K562 (cell line): ENCODE results near the gene CHAF1A. TPM values are rescaled to one million over a fixed set of nuclear protein-coding genes. Genes with fewer than 3 reads are reported as not detected.

Experiments
- ATAC-seq: fragments of 200-7000 bp; cut with Tn5 transposase; 3 replicates; pipeline ENCODE4 v1.9.1; 2020; ENCODE audit warnings: moderate library complexity
- BruUV-seq: library from RNA; stranded (reverse); fragments of 400-500 nt; replicated peaks from 2 replicates; lab custom pipeline; 2021; lab: Mats Ljungman, UMichigan
- CTCF ChIA-PET: fragments of 300-600 bp; formaldehyde crosslinking; extraction: SDS; loops from one replicate; lab custom pipeline; 2021; ENCODE audit warnings: low intra/inter-chr PET ratio; lab: Yijun Ruan, JAX
- POLR2A ChIA-PET: fragments of 300-600, 350-650 bp; sonication (Branson Sonifier 250); formaldehyde crosslinking; extraction: SDS; loops from one replicate; lab custom pipeline; 2021; ENCODE audit warnings: antibody characterized with exemption, inconsistent platforms; lab: Yijun Ruan, JAX
- DNase-seq, 4 experiments: peaks; one replicate each; pipeline versions ENCODE4 v3.0.0 to v3.0.0-alpha.2; 2011 to 2018; ENCODE audit warnings: low spot score in 3 of 4, mixed read lengths in 3 of 4; ENCODE audit errors: extremely low read depth in 1 of 4
- FAIRE-seq: peaks from 2 replicates; lab custom pipeline; 2011; peaks lifted over from hg19 to GRCh38; lab: Jason Lieb, UNC
- H2AFZ ChIP-seq: 2 replicates; pipeline ENCODE4 v1.6.0; 2011; ENCODE audit warnings: low read depth, low read length, control low read depth, inconsistent platforms
- H3K27ac ChIP-seq: fragments of 200-600 bp; 3 replicates; pipeline ENCODE4 v1.8.0; 2011; ENCODE audit warnings: low read depth, mild to moderate bottlenecking, control low read depth, inconsistent platforms, low read length, moderate library complexity, mixed read lengths; ENCODE audit errors: extremely low read depth
- H3K27me3 ChIP-seq, 2 experiments: fragments of 300-600 bp in 1 of 2; 2 replicates in 1 of 2; 3 replicates in 1 of 2; pipeline versions ENCODE4 v1.6.0 to v1.8.0; 2011; ENCODE audit warnings: inconsistent platforms in 2 of 2, low read length in 2 of 2, mild to moderate bottlenecking in 1 of 2, mixed read lengths in 1 of 2, moderate library complexity in 1 of 2; ENCODE audit not compliant: control insufficient read depth in 2 of 2, insufficient read depth in 2 of 2
- H3K36me3 ChIP-seq: fragments of 300-600 bp; 3 replicates; pipeline ENCODE4 v1.8.0; 2011; ENCODE audit warnings: mild to moderate bottlenecking, low read length, inconsistent platforms; ENCODE audit not compliant: control insufficient read depth, insufficient read depth
- H3K4me1 ChIP-seq, 2 experiments: fragments of 200-600 bp in 1 of 2; replicated peaks in 1 of 2; 2 replicates in 1 of 2; 3 replicates in 1 of 2; pipeline versions ENCODE4 v1.5.1 to v1.8.0; 2011; ENCODE audit warnings: inconsistent platforms in 2 of 2, low read length in 2 of 2, mild to moderate bottlenecking in 1 of 2, mixed read lengths in 1 of 2, moderate library complexity in 1 of 2; ENCODE audit not compliant: control insufficient read depth in 2 of 2, insufficient read depth in 2 of 2
- H3K4me2 ChIP-seq: 2 replicates; pipeline ENCODE4 v1.6.1; 2011; ENCODE audit warnings: low read length, control low read depth, inconsistent platforms, mixed read lengths; ENCODE audit not compliant: insufficient read depth
- H3K4me3 ChIP-seq: fragments of 200-600 bp; sonication (generic), shearing (Covaris generic); 2 replicates; pipeline ENCODE4 v1.5.1; 2016; ENCODE audit warnings: control low read depth, inconsistent platforms
- H3K79me2 ChIP-seq: fragments of 200-600 bp; 3 replicates; pipeline ENCODE4 v1.8.0; 2011; ENCODE audit warnings: low read length, inconsistent platforms; ENCODE audit not compliant: control insufficient read depth, insufficient read depth
- H3K9ac ChIP-seq, 2 experiments: 2 replicates each; pipeline versions ENCODE4 v1.6.0 to v1.6.1; 2011; ENCODE audit warnings: low read depth in 2 of 2, low read length in 2 of 2, control low read depth in 1 of 2, inconsistent platforms in 1 of 2, mild to moderate bottlenecking in 1 of 2, mixed read lengths in 1 of 2; ENCODE audit not compliant: insufficient read depth in 1 of 2
- H3K9me1 ChIP-seq: one replicate; pipeline ENCODE4 v1.6.0; 2011; ENCODE audit warnings: inconsistent platforms, mild to moderate bottlenecking, low read length, moderate library complexity; ENCODE audit not compliant: control insufficient read depth, insufficient read depth
- H3K9me3 ChIP-seq: replicated peaks from 2 replicates; pipeline ENCODE4 v1.5.1; 2011; ENCODE audit warnings: low read depth, low read length, inconsistent platforms; ENCODE audit not compliant: control insufficient read depth, insufficient read depth
- H4K20me1 ChIP-seq: replicated peaks from 2 replicates; pipeline ENCODE4 v1.6.1; 2011; ENCODE audit warnings: low read length, inconsistent platforms, mixed read lengths; ENCODE audit not compliant: control insufficient read depth, insufficient read depth
- BMI1 ChIP-seq: fragments of 150-350 bp; IDR thresholded peaks from 2 replicates; pipeline ENCODE4 v1.6.1; 2014; ENCODE audit warnings: low read length
- EHMT2 ChIP-seq: fragments of 450-650 bp; IDR thresholded peaks from 2 replicates; pipeline ENCODE4 v1.6.1; 2018; ENCODE audit warnings: antibody characterized with exemption
- KAT8 ChIP-seq: fragments of 450-650 bp; IDR thresholded peaks from 2 replicates; pipeline ENCODE4 v1.6.1; 2016; ENCODE audit warnings: low read depth, mild to moderate bottlenecking
- WGBS: fragments of 100-300 bp; shearing (Covaris generic); methylation state at CpG from one replicate; pipeline ENCODE4 v1.1.6; 2016; ENCODE audit warnings: low coverage, mixed read lengths; ENCODE audit not compliant: insufficient coverage; ENCODE audit errors: missing lambda C conversion rate; 5-methylcytosine and 5-hydroxymethylcytosine counted together
- in situ Hi-C: fragments of 300-500 bp; cut with MboI; formaldehyde crosslinking; loops from 4 replicates; pipeline ENCODE4 v1.15.0; 2018; ENCODE audit warnings: inconsistent platforms, mixed read lengths
- intact Hi-C: fragments of 100-400 bp; cut with micrococcal nuclease; formaldehyde crosslinking; loops from 2 replicates; pipeline ENCODE4 v1.14.2; 2022
- polyA plus RNA-seq, 8 experiments: library from polyadenylated mRNA; depleted of rRNA in 4 of 8; stranded (reverse) in 5 of 8; unstranded in 3 of 8; fragments of >200 nt; fragmentation: Nextera tagmentation in 2 of 8; fragmentation: Illumina TruSeq in 1 of 8; extraction: Ambion mirVana in 2 of 8; extraction: Trizol in 1 of 8; gene quantifications; 2 replicates each; pipeline versions ENCODE4 v1.2.1 to v1.2.3, GENCODE V29; 2011 to 2014; ENCODE audit warnings: inconsistent platforms in 1 of 8, missing spikeins in 1 of 8
- total RNA-seq, 7 experiments: library from RNA; depleted of rRNA in 6 of 7; stranded (reverse); fragments of >200 nt in 6 of 7; fragmentation: Illumina TruSeq in 2 of 7; extraction: Trizol in 2 of 7; gene quantifications; 2 replicates each; pipeline versions ENCODE4 v1.2.1 to v1.2.3, GENCODE V29; 2011 to 2021; ENCODE audit warnings: low replicate concordance in 1 of 7
- TF ChIP-seq, protein P1 (sequence below): sonication (generic); formaldehyde crosslinking; IDR thresholded peaks from 2 replicates; pipeline ENCODE4 v1.8.1; 2023; ENCODE audit warnings: mild to moderate bottlenecking, missing genetic modification reagents

CHAF1A gene
- total and polyA plus RNA-seq, 9 of the 15 experiments (the other 6 are each of a cell fraction or from before 2014, with no cell fraction given): 1.6 to 86.9 (median 45.2) TPM

DNA sequence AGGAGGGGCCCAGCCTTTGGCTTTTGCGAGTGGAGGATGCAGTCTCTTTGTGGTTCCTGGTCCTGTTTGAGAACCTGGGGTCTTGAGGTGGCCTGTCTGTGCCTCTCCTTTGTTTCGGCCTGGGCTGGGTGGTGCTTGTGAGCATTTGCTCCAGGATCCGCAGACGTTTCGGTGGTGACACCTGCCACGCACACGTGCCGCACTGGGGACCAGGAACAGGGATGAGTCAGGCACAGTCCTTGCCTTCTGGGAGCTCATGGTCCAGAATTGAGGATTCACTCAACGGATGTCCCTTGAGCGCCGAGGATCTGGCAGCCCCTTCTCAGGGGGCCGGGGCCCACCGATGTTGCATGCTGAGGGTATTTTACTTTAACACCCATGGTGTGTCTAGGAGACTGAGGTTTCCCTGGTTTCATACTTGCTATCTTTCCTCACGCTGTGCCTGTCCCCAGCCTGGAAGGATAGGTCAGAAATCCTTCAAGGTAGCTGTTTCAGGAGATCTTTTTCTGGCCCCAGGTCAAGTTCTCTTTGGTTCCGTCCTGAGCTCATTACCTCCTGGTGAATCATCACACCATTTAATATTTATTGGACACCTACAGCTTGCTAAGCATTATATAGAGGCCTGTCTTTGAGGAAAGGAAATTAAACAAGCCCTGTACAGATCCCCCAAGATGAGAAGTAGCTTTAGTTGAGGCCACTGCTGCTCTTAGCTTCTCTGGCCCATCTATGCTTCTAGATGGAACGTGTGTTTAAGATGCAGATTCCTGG is 74.8 kb downstream of the CHAF1A start:
- no peak for TF ChIP-seq KAT8
- no peak for TF ChIP-seq EHMT2
- TF ChIP-seq, all 486 proteins: peak for 0
- ATAC-seq (no peak), FAIRE-seq (no peak), DNase-seq (no peak)
- Histone ChIP-seq H2AFZ (no peak overlapping the region), H3K4me1 (peaks cover 0 to 25% of the 10 kb centered on the region in 2 experiments; a peak in 3 of 5 replicates), H3K9ac (0 out of 4 replicates have a peak overlapping the region, but pooled peaks of 1 of the 2 experiments have one; percentile 2), H3K9me1 (no peaks in the 10 kb centered on the region), H3K36me3 (peaks cover 34% of the 10 kb centered on the region; the same call in 2 of the 3 replicates), H3K79me2 (peaks cover 24% of the 10 kb centered on the region), H3K27ac (no peak overlapping the region), H4K20me1 (peaks cover 4% of the 10 kb centered on the region; the same call in 1 of the 2 replicates), H3K4me3 (no peak overlapping the region), H3K4me2 (no peak overlapping the region), H3K27me3 (no peaks in the 10 kb centered on the region), H3K9me3 (no peaks in the 10 kb centered on the region)
- in situ Hi-C loops: no loop called here
- WGBS: 80% methylated on average over 13 of the region's 16 CpGs
- POLR2A ChIA-PET: interaction anchor here (0.9 kb wide), 1 partner anchor 10 kb away, joined by 3 read pairs; no protein-coding TSS in a partner anchor
- intact Hi-C loops: no loop called here
- CTCF ChIA-PET: no interaction called here
- no TSS peak for BruUV-seq

DNA sequence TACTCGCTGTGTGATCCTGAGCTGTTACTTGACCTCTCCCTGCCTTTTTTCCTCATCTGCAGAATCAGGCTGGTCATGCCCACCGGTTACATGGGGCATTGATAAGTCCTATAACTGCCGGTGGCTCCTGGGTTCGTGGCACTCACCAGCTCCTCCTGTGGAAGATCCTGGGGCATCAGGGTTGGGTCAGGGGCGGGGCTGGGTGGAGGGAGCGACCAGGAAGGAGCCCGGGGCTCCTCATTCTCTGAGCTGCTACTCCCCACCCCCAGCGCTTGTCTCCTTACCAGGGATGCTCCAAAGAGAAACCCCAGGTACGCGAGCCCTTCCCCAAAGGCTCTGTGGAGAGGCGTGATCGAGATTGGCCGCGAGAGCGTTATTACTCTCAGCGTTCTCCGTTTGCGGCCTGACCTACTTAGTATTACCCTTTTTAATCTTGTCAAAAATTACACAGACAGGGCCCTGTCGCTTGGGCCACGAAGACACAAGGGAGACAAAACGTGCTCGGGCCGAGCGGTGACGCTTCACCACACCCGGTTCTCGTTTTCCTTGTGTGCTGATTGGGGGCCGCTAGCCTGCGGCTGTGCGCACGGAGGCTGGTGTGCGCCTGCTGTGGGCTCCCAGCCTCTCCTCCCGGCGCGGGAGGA is 80.4 kb downstream of the CHAF1A start:
- no peak overlapping the region for H3K27ac ChIP-seq

More for the DNA sequence above, 80.4 kb downstream of the CHAF1A start:
- Histone ChIP-seq H3K4me1 (peaks cover 0 to 9% of the 10 kb centered on the region in 2 experiments; a peak in 2 of 5 replicates), H3K9ac (peak overlapping the region in 1 of 2 experiments; percentile 52; a peak in 2 of 4 replicates), H2AFZ (no peak overlapping the region), H3K36me3 (peaks cover 22% of the 10 kb centered on the region; the same call in 1 of the 3 replicates), H3K9me3 (no peaks in the 10 kb centered on the region), H3K9me1 (no peaks in the 10 kb centered on the region), H3K4me3 (no peak overlapping the region), H3K79me2 (no peaks in the 10 kb centered on the region), H4K20me1 (no peaks in the 10 kb centered on the region), H3K4me2 (no peak overlapping the region), H3K27me3 (no peaks in the 10 kb centered on the region)
- ChIA-PET CTCF (no interaction called here), POLR2A (interaction anchor here (0.9 kb wide), 1 partner anchor 12 kb away, joined by 4 read pairs; no protein-coding TSS in a partner anchor)
- 90% methylated on average over 24 of the region's 35 CpGs for WGBS
- intact Hi-C loops (no loop called here), in situ Hi-C loops (no loop called here)
- FAIRE-seq (no peak), DNase-seq (no peak), ATAC-seq (no peak)
- TF ChIP-seq, protein P1, sequence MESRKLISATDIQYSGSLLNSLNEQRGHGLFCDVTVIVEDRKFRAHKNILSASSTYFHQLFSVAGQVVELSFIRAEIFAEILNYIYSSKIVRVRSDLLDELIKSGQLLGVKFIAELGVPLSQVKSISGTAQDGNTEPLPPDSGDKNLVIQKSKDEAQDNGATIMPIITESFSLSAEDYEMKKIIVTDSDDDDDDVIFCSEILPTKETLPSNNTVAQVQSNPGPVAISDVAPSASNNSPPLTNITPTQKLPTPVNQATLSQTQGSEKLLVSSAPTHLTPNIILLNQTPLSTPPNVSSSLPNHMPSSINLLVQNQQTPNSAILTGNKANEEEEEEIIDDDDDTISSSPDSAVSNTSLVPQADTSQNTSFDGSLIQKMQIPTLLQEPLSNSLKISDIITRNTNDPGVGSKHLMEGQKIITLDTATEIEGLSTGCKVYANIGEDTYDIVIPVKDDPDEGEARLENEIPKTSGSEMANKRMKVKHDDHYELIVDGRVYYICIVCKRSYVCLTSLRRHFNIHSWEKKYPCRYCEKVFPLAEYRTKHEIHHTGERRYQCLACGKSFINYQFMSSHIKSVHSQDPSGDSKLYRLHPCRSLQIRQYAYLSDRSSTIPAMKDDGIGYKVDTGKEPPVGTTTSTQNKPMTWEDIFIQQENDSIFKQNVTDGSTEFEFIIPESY: peak; percentile 57
- TF ChIP-seq BMI1: no peak
- BruUV-seq: no TSS peak
